Measurements from ENCODE around the gene FAM8A1.

Gene FAM8A1

DNA sequence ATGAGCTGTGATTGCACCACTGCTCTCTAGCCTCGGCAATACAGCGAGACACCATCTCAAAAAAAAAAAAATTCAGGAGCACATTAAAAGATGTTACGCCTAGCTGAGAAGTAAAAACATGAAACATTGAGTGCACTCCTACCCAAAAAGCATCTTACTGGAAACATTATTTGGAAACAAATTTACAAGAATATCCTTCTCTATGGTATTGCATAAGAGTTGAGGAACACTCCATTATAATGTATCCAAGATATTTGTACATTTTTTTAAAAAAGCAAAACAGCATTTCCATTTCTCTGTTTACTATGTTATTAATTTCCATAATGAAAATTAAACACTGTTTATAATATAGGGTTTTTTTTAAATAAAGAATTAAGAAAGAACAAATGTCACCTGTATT is 48.6 kb downstream of the FAM8A1 start:
- ChIA-PET CTCF (interaction anchor here (1.2 to 1.4 kb wide), 2 partner anchors 9 to 22 kb away, joined by 3 read pairs; no protein-coding TSS in a partner anchor), POLR2A (no interaction called here)
- no peak for TF ChIP-seq CTCF (IDR thresholded peaks at IDR 0.05; ENCODE audit: control extremely low read depth, extremely low read depth, low read depth, missing control alignments)
- DNase-seq (ENCODE audit: extremely low spot score): no peak

GRCh38 chr6:17650656-17651309 is 50.7 kb downstream of the FAM8A1 start:
- TF ChIP-seq CTCF (IDR thresholded peaks at IDR 0.05; ENCODE audit: control extremely low read depth, extremely low read depth, low read depth, missing control alignments): no peak
- CTCF ChIA-PET: interaction anchor here (0.8 to 1.3 kb wide), 3 partner anchors 11 to 51 kb away, joined by 3 to 4 read pairs (median 3); no protein-coding TSS in a partner anchor
- no peak for DNase-seq (ENCODE audit: extremely low spot score)
- POLR2A ChIA-PET: no interaction called here

DNA sequence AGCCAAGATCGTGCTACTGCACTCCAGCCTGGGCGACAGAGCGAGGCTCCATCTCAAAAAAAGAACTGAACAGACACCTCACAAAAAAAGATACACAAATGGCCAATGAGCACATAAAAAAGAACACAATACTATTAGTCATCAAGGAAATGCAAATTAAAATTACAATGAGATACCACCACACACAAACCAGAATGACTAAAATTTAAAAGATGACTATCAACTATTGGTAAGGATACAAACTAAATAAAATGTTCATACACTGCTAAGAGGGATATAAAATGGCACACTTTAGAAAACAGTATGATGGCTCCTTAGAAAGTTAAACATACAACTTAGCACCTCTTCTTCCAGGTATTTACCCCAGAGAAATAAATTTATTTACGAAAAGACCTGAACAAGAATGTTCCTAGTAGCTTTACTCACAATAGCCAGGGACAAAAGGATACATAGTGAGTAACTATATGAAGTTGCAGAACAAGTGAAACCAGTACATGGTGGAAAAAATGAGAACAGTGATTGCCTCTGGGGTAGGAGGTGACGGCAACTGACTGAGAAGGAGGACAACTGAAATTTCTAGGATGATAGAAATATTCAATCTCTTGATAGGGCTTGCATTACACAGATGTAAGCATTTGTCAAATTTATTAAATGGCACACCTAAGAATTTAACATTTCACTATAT is 53.2 kb downstream of the FAM8A1 start:
- POLR2A ChIA-PET: no interaction called here
- no peak for TF ChIP-seq CTCF (IDR thresholded peaks at IDR 0.05; ENCODE audit: control extremely low read depth, extremely low read depth, low read depth, missing control alignments)
- CTCF ChIA-PET: no interaction called here
- DNase-seq (ENCODE audit: extremely low spot score): no peak

GRCh38 chr6:17656092-17656491 is 56.0 kb downstream of the FAM8A1 start:
- CTCF ChIA-PET: interaction anchor here (0.8 to 2.0 kb wide), 6 partner anchors 11 to 56 kb away, joined by 3 to 6 read pairs (median 3); partner anchors contain the start of gene FAM8A1

DNA sequence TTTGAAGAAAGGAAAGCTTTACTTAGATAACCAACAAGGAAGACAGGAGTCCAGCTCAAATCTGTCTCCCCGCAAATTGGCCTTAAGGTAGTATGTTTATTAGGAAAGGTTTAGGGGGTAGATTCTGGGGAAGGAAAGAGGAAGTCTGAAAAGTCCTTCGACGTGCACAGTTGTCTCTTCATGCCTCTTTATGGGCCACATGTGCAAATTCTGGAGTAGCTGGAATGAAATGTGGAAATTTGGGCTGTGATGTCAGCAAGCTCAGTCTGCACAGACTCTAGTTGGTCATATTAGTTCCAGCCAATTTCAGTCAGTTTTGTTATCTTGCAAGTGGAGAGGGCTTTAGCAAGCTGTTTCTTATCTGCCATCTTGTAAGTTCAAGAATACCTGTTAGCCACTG is 56.5 kb downstream of the FAM8A1 start:
- TF ChIP-seq CTCF (IDR thresholded peaks at IDR 0.05; ENCODE audit: control extremely low read depth, extremely low read depth, low read depth, missing control alignments): no peak

More at GRCh38 chr6:17656092-17656491, 56.0 kb downstream of the FAM8A1 start:
- POLR2A ChIA-PET: no interaction called here
- no peak for DNase-seq (ENCODE audit: extremely low spot score)
- no peak for TF ChIP-seq CTCF (IDR thresholded peaks at IDR 0.05; ENCODE audit: control extremely low read depth, extremely low read depth, low read depth, missing control alignments)

More for the DNA sequence above, 56.5 kb downstream of the FAM8A1 start:
- DNase-seq (ENCODE audit: extremely low spot score): no peak
- ChIA-PET CTCF (interaction anchor here (0.8 to 2.0 kb wide), 6 partner anchors 10 to 57 kb away, joined by 3 to 6 read pairs (median 3); partner anchors contain the start of gene FAM8A1), POLR2A (no interaction called here)

All from GM10248 (cell line).